Neutrophil (primary cell): ENCODE measurements around the gene CYB561.

ENCODE experiments used
- H3K27ac ChIP-seq: fragments of 200-600 bp; sonication (generic); 2 replicates; pipeline ENCODE4 v1.5.1; 2016; ENCODE audit warnings: mild to moderate bottlenecking, moderate library complexity
- H3K27me3 ChIP-seq: fragments of 200-600 bp; sonication (generic); 2 replicates; pipeline ENCODE4 v1.6.0; 2016; ENCODE audit warnings: mild to moderate bottlenecking
- H3K36me3 ChIP-seq: fragments of 200-600 bp; sonication (generic); 2 replicates; pipeline ENCODE4 v1.5.1; 2017
- H3K4me1 ChIP-seq, 2 experiments: fragments of 200-600 bp in 1 of 2; sonication (generic) in 1 of 2; 1 replicate in 1 of 2; 2 replicates in 1 of 2; pipeline versions ENCODE4 v1.5.1 to v1.6.1; 2013 to 2016; ENCODE audit warnings: low read depth in 1 of 2, low read length in 1 of 2, mild to moderate bottlenecking in 1 of 2, moderate library complexity in 1 of 2; ENCODE audit not compliant: control insufficient read depth in 1 of 2, insufficient read depth in 1 of 2
- H3K4me3 ChIP-seq, 2 experiments: fragments of 200-600 bp in 1 of 2; sonication (generic) in 1 of 2; 1 replicate in 1 of 2; 2 replicates in 1 of 2; pipeline ENCODE4 v1.5.1; 2013 to 2016; ENCODE audit warnings: low read depth in 1 of 2, low read length in 1 of 2, mild to moderate bottlenecking in 1 of 2, moderate library complexity in 1 of 2
- H3K9me3 ChIP-seq: fragments of 200-600 bp; sonication (generic); 2 replicates; pipeline ENCODE4 v1.5.1; 2016
- TF ChIP-seq, protein P1 (sequence below): fragments of 200-600 bp; sonication (generic); IDR thresholded peaks from 2 replicates; pipeline ENCODE4 v1.5.1; 2016; ENCODE audit warnings: antibody characterized with exemption

The CYB561 gene

GRCh38 chr17:63423963-63424362, 22.1 kb downstream of the CYB561 start:
- Histone ChIP-seq H3K4me3 (no peak overlapping the region), H3K9me3 (no peaks in the 10 kb centered on the region), H3K27me3 (no peaks in the 10 kb centered on the region), H3K4me1 (no peaks in the 10 kb centered on the region), H3K36me3 (peaks cover 47% of the 10 kb centered on the region), H3K27ac (no peak overlapping the region)
- TF ChIP-seq, protein P1, sequence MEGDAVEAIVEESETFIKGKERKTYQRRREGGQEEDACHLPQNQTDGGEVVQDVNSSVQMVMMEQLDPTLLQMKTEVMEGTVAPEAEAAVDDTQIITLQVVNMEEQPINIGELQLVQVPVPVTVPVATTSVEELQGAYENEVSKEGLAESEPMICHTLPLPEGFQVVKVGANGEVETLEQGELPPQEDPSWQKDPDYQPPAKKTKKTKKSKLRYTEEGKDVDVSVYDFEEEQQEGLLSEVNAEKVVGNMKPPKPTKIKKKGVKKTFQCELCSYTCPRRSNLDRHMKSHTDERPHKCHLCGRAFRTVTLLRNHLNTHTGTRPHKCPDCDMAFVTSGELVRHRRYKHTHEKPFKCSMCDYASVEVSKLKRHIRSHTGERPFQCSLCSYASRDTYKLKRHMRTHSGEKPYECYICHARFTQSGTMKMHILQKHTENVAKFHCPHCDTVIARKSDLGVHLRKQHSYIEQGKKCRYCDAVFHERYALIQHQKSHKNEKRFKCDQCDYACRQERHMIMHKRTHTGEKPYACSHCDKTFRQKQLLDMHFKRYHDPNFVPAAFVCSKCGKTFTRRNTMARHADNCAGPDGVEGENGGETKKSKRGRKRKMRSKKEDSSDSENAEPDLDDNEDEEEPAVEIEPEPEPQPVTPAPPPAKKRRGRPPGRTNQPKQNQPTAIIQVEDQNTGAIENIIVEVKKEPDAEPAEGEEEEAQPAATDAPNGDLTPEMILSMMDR: no peak

- Histone ChIP-seq H3K9me3 (no peaks in the 10 kb centered on the region), H3K4me3 (no peak overlapping the region), H3K27me3 (no peaks in the 10 kb centered on the region), H3K36me3 (peaks cover 52% of the 10 kb centered on the region), H3K4me1 (no peaks in the 10 kb centered on the region), H3K27ac (no peak overlapping the region)
- TF ChIP-seq, protein P1: no peak
These were observed 22.7 kb downstream of the CYB561 start for GRCh38 chr17:63423251-63423950.

DNA sequence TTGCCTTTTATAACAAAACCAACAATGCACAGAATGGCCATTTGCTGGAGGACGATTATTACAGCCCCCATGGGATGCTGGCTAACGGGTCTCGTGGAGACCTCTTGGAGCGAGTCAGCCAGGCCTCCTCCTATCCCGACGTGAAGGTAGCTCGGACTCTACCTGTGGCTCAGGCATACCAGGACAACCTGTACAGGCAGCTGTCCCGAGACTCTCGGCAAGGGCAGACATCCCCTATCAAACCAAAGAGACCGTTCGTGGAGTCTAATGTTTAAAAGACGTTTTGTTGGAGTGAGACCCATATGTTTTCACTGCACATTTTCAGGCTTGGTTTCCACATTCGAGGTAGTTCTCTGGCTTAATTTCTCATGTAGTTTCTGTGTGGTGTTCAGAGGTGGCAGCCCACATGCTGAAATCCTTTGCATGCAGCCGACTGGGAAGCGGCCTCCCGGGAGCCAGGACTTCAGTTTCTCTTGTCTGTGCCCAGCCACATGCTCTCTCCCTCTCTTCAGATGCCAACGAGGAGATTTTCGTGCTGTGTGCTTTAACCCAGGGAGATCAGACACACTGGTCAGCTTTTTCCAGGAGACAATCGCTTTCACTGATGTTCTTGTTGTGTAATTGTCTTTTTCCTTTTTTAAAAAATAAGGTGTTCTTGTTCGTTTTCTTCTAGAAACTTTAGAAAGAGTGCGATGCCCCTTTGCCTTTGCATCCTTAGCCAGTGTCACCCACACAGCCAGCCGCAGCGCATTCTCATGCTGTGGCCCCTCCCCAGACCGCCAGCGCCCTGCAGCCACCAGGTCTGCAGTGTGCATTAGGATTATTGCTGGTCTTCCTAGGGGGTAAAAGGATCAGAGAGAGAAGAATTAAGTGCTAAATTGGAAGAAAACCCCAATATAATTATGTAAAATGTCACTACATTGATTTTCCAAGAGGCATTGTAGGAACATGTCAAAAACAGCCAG, 24.1 kb downstream of the CYB561 start:
- no peak overlapping the region for H3K4me3 ChIP-seq
- H3K27ac ChIP-seq: no peak overlapping the region
- H3K9me3 ChIP-seq: no peaks in the 10 kb centered on the region
- H3K36me3 ChIP-seq: peaks cover 64% of the 10 kb centered on the region
- TF ChIP-seq, protein P1: no peak
- H3K4me1 ChIP-seq: no peaks in the 10 kb centered on the region
- no peaks in the 10 kb centered on the region for H3K27me3 ChIP-seq

- Histone ChIP-seq H3K36me3 (peaks cover 73% of the 10 kb centered on the region), H3K4me1 (no peaks in the 10 kb centered on the region), H3K9me3 (no peaks in the 10 kb centered on the region), H3K27ac (no peak overlapping the region), H3K4me3 (no peak overlapping the region), H3K27me3 (no peaks in the 10 kb centered on the region)
- TF ChIP-seq, protein P1: no peak
These were observed 25.0 kb downstream of the CYB561 start for GRCh38 chr17:63420868-63421680.
